Mucosa of descending colon (tissue), 3 donors: ENCODE measurements around the gene PRUNE1. TPM values are rescaled to one million over a fixed set of nuclear protein-coding genes. Genes with fewer than 3 reads are reported as not detected.

ENCODE experiments used
- ATAC-seq: fragments of 200-7000 bp; cut with Tn5 transposase; one replicate; pipeline ENCODE4 v1.9.1; 2020; ENCODE audit warnings: mild to moderate bottlenecking, moderate library complexity
- DNase-seq, 3 donors: peaks; one replicate each; pipeline ENCODE4 v3.0.0-alpha.2; 2020
- H3K36me3 ChIP-seq: fragments of 200-600 bp; one replicate; pipeline ENCODE4 v1.8.0; 2021; ENCODE audit warnings: low read depth, mild to moderate bottlenecking
- H3K4me1 ChIP-seq: fragments of 200-600 bp; one replicate; pipeline ENCODE4 v1.8.0; 2021; ENCODE audit warnings: low read depth, mild to moderate bottlenecking
- H3K4me3 ChIP-seq: fragments of 200-600 bp; one replicate; pipeline ENCODE4 v1.8.0; 2021; ENCODE audit warnings: mild to moderate bottlenecking
- H3K9me3 ChIP-seq: fragments of 200-600 bp; one replicate; pipeline ENCODE4 v1.8.0; 2021; ENCODE audit warnings: mild to moderate bottlenecking
- intact Hi-C, 2 donors: fragments of 100-400 bp; cut with DNase I in 1 of 2; cut with micrococcal nuclease in 1 of 2; formaldehyde crosslinking; loops; one replicate each; pipeline versions ENCODE4 v1.11.0 to v1.11.1; 2022; cut with DNase I, micrococcal nuclease
- total RNA-seq, 3 donors: library from RNA; stranded (reverse); fragmentation: NEBNext Ultra II Directional in 2 of 3; extraction: Animal tissue kit (Norgen Biotek cat#: 25700) in 2 of 3; gene quantifications; one replicate each; pipeline versions ENCODE4 v1.2.1 to v1.2.4, GENCODE V29; 2021 to 2023
- TF ChIP-seq, protein P1 (sequence below): fragments of 200-600 bp; IDR thresholded peaks from one replicate; pipeline ENCODE4 v1.8.0; 2022; ENCODE audit warnings: antibody characterized with exemption, mild to moderate bottlenecking
- donor health status: DM: no; HTN: no; CAD: no; lungs with moderate emphysema.
- donor health status: DM: no; HTN: no; CAD: no.
- donor health status: DM: no; HTN: yes; CAD: no.

The PRUNE1 gene
- total RNA-seq, 3 donors from 2014 or later, result 21.3 to 27.5 (median 23.3) TPM

DNA sequence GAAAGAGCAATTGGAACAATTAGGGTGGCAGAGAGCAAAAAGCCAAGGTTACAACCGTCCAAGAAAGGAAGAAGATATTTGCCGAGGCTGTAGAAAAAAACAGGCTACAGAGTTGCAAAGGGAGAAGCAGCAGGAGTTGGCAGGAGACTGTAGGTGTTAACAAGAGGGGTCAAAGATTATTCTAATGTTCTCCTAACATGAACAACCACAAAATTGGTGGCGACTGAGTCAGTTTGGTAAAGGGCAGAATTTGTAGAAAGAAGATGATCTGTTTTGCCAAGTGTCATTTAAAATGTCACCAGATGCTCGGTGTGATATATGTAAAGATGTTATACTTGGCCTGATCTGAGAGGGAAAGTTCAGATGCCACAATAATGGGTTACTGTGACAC is 401 bp upstream of the PRUNE1 start:
- peaks cover 56% of the 10 kb centered on the region for H3K4me1 ChIP-seq
- no peak for ATAC-seq
- peak overlapping the region; percentile 48 for H3K4me3 ChIP-seq
- TF ChIP-seq, protein P1, sequence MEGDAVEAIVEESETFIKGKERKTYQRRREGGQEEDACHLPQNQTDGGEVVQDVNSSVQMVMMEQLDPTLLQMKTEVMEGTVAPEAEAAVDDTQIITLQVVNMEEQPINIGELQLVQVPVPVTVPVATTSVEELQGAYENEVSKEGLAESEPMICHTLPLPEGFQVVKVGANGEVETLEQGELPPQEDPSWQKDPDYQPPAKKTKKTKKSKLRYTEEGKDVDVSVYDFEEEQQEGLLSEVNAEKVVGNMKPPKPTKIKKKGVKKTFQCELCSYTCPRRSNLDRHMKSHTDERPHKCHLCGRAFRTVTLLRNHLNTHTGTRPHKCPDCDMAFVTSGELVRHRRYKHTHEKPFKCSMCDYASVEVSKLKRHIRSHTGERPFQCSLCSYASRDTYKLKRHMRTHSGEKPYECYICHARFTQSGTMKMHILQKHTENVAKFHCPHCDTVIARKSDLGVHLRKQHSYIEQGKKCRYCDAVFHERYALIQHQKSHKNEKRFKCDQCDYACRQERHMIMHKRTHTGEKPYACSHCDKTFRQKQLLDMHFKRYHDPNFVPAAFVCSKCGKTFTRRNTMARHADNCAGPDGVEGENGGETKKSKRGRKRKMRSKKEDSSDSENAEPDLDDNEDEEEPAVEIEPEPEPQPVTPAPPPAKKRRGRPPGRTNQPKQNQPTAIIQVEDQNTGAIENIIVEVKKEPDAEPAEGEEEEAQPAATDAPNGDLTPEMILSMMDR, result no peak
- H3K36me3 ChIP-seq, result no peaks in the 10 kb centered on the region
- intact Hi-C loops, result loop anchor here in 1 of 2 donors (10.0 kb wide), 1 partner anchor 47 kb away; the partner anchor contains the start of gene CDC42SE1
- no peaks in the 10 kb centered on the region for H3K9me3 ChIP-seq
- DNase-seq, result no peak

DNA sequence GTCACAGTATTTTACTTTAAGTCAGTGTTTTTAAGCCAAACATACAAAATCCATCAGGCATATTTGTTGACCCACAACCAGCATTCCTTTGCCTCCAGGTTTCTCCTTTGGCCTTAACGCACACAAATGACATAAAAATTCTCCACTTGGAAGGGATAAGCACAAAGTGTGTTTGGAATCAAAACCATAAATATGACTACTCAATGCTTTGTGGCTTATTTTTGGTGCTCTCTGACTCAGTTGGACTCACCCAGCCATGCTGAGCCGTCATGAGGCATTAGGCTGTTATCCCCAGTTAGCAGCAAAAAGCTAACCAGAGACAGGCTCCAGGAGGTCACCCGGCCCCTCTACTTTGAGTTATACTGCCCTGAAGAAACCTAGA is 948 bp downstream of the PRUNE1 start:
- intact Hi-C loops, result loop anchor here in 1 of 2 donors (10.0 kb wide), 1 partner anchor 46 kb away; the partner anchor contains the start of gene CDC42SE1
- H3K4me3 ChIP-seq, result no peak overlapping the region
- no peaks in the 10 kb centered on the region for H3K9me3 ChIP-seq
- TF ChIP-seq, protein P1, result no peak
- DNase-seq, result no peak
- no peak for ATAC-seq
- H3K36me3 ChIP-seq, result no peaks in the 10 kb centered on the region
- H3K4me1 ChIP-seq, result peaks cover 60% of the 10 kb centered on the region

DNA sequence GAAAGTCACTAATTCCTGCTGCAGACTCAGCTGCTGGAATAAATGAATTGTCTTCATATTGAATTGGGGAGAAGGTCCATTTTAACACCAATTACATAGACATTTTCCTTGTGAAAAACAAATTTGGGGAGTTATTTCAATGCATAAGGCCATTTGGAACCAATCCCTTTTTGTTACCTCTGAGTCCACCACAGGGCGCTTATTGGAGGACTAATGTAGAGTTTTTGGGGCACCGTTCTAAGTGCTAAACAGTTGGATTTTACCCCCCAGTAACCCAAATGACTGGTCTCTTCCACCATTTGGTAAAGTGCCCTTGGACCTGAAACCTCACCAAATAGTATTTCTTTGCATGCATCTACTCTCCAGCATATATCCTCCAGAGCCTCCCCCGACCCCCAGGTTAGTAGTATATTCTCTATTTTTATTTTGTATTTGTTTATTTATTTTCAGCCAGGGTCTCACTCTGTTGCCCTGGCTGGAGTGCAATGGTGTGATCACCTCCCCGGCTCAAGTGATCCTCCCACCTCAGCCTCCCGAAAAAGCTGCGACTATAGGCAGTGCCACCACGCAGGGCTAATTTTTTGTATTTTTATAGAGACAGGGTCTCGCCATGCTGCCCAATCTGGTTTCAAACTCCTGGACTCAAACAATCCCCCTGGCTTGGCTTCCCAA is 1.6 kb downstream of the PRUNE1 start:
- Histone ChIP-seq H3K36me3 (no peaks in the 10 kb centered on the region), H3K4me1 (peaks cover 56% of the 10 kb centered on the region), H3K4me3 (no peak overlapping the region), H3K9me3 (no peaks in the 10 kb centered on the region)
- intact Hi-C loops, result loop anchor here in 1 of 2 donors (10.0 kb wide), 1 partner anchor 45 kb away; the partner anchor contains the start of gene CDC42SE1
- DNase-seq, result no peak
- no peak for ATAC-seq
- TF ChIP-seq, protein P1, result no peak

DNA sequence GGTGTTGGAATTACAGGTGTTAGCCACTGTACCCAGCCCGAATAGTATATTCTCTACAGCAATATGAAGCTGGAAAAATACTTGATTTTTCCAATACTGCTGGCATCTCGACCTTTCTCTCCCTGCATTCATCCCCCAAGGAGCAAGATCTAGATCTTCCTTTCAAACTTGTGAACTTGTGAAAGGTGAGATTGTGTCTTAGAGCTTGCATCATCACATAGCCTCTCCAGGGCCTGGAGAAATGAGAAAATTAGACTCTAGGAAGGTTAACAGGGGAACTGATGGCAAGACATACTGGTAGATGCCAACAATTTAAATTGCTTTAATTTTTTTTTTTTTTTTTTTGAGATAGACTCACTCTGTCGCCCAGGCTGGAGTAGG is 2.1 kb downstream of the PRUNE1 start:
- no peak overlapping the region for H3K4me3 ChIP-seq
- H3K9me3 ChIP-seq, result no peaks in the 10 kb centered on the region
- intact Hi-C loops, result no loop called here
- ATAC-seq, result no peak
- no peak for DNase-seq
- peaks cover 51% of the 10 kb centered on the region for H3K4me1 ChIP-seq
- TF ChIP-seq, protein P1, result no peak
- no peaks in the 10 kb centered on the region for H3K36me3 ChIP-seq

DNA sequence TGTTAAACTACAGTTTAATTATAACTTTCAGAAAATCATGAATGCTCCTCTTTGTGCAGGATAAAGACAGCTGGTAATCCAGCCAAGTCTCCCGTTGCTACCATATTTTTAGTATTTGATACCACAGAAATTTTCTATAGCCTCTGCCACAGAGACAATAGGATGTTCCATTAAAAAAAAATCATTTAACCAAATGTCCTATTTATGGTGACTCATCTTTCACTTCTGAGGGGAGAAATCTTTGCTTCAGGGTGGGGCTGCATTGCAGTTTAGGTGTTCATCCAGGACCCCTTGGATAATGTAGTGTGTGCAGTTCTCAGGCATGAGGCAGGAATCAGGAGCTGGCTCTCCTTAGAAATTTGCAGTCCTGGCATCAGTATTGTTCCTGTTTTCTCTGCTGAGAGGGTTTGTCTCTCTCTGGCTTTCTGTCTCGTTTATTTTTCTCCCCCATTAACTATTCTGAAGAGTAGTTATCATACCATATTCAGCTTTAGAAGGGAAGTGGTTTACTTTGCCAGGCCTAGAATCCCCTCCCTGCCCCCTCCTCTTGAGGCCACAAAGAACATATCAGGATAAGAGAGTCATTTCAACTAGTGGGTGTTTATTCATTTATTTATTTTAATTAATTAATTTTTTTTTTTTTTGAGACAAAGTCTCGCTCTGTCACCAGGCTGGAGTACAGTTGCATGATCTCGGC is 3.1 kb downstream of the PRUNE1 start:
- H3K4me1 ChIP-seq, result peaks cover 51% of the 10 kb centered on the region
- intact Hi-C loops, result no loop called here
- H3K4me3 ChIP-seq, result no peak overlapping the region
- DNase-seq (no peak), ATAC-seq (no peak)
- no peaks in the 10 kb centered on the region for H3K9me3 ChIP-seq
- no peaks in the 10 kb centered on the region for H3K36me3 ChIP-seq
- TF ChIP-seq, protein P1, result no peak
